DOHH2 (cell line): ENCODE data around the gene DCDC2.
"Not testable (repeated sequence)": the region's sequence is repeated elsewhere in the genome, so short reads cannot be mapped to it uniquely, and the experiment has no call there.

Experiments
- H3F3A ChIP-seq: fragments of 200-600 bp; sonication (generic), shearing (Covaris generic); 2 replicates; pipeline ENCODE4 v1.6.0; 2016; ENCODE audit warnings: antibody characterized with exemption, mild to moderate bottlenecking; ENCODE audit not compliant: control insufficient read depth, insufficient read depth
- H3K27ac ChIP-seq: fragments of 200-600 bp; sonication (generic); 2 replicates; pipeline ENCODE4 v1.5.1; 2014; ENCODE audit warnings: low read depth, mild to moderate bottlenecking, low read length, moderate library complexity
- H3K27me3 ChIP-seq: fragments of 200-600 bp; sonication (generic); 2 replicates; pipeline ENCODE4 v1.6.1; 2014; ENCODE audit warnings: mild to moderate bottlenecking, low read length, mixed read lengths; ENCODE audit not compliant: control insufficient read depth
- H3K36me3 ChIP-seq: fragments of 200-600 bp; sonication (generic); 2 replicates; pipeline ENCODE4 v1.6.1; 2014; ENCODE audit warnings: mild to moderate bottlenecking, low read length, moderate library complexity, mixed read lengths; ENCODE audit not compliant: control insufficient read depth
- H3K4me1 ChIP-seq: fragments of 200-600 bp; sonication (generic); 2 replicates; pipeline ENCODE4 v1.6.1; 2014; ENCODE audit warnings: mild to moderate bottlenecking, low read length, mixed read lengths; ENCODE audit not compliant: control insufficient read depth
- H3K4me2 ChIP-seq: fragments of 200-600 bp; sonication (generic); 2 replicates; pipeline ENCODE4 v1.6.0; 2014; ENCODE audit warnings: mild to moderate bottlenecking, low read length, moderate library complexity
- H3K4me3 ChIP-seq: fragments of 200-600 bp; sonication (generic); 2 replicates; pipeline ENCODE4 v1.5.1; 2014; ENCODE audit warnings: mild to moderate bottlenecking, low read length, mixed read lengths
- H3K79me2 ChIP-seq: fragments of 200-600 bp; sonication (generic); 2 replicates; pipeline ENCODE4 v1.6.1; 2014; ENCODE audit warnings: mild to moderate bottlenecking, low read length, mixed read lengths; ENCODE audit not compliant: control insufficient read depth
- H3K9me2 ChIP-seq: fragments of 200-600 bp; sonication (generic); replicated peaks from 2 replicates; pipeline ENCODE4 v1.6.1; 2014; ENCODE audit warnings: mild to moderate bottlenecking, low read length, mixed read lengths; ENCODE audit not compliant: control insufficient read depth
- H3K9me3 ChIP-seq: fragments of 200-600 bp; sonication (generic); 2 replicates; pipeline ENCODE4 v1.6.1; 2014; ENCODE audit warnings: antibody characterized with exemption, low read length, mixed read lengths; ENCODE audit not compliant: control insufficient read depth, insufficient read depth
- H4K20me1 ChIP-seq: fragments of 200-600 bp; sonication (generic); 2 replicates; pipeline ENCODE4 v1.6.0; 2014; ENCODE audit warnings: low read depth, mild to moderate bottlenecking, antibody characterized with exemption, low read length, moderate library complexity; ENCODE audit not compliant: control insufficient read depth, insufficient read depth
- CTCF ChIP-seq: fragments of 200-600 bp; sonication (generic); IDR thresholded peaks from one replicate; pipeline ENCODE4 v1.5.1; 2014; ENCODE audit warnings: antibody characterized with exemption, mild to moderate bottlenecking, low read depth, low read length; ENCODE audit not compliant: poor library complexity, severe bottlenecking
- EZH2phosphoT487 ChIP-seq: fragments of 200-600 bp; sonication (generic); IDR thresholded peaks from 2 replicates; pipeline ENCODE4 v1.6.1; 2017; ENCODE audit warnings: borderline replicate concordance, mild to moderate bottlenecking, antibody characterized with exemption, low read length, moderate library complexity, mixed read lengths

The DCDC2 gene

GRCh38 chr6:24313251-24314141 is 44.4 kb downstream of the DCDC2 start:
- no peak overlapping the region for H3K27ac ChIP-seq
- H3K4me3 ChIP-seq = no peak overlapping the region

GRCh38 chr6:24311775-24312174 is 46.1 kb downstream of the DCDC2 start:
- H3K4me3 ChIP-seq, H3K79me2 ChIP-seq, H3K4me2 ChIP-seq, H3K27me3 ChIP-seq, H4K20me1 ChIP-seq, H3K9me3 ChIP-seq, H3K4me1 ChIP-seq, H3K36me3 ChIP-seq, H3F3A ChIP-seq, H3K9me2 ChIP-seq, H3K27ac ChIP-seq: not testable (repeated sequence)

More at GRCh38 chr6:24313251-24314141, 44.4 kb downstream of the DCDC2 start:
- H4K20me1 ChIP-seq = no peaks in the 10 kb centered on the region
- no peaks in the 10 kb centered on the region for H3K9me2 ChIP-seq
- H3K4me1 ChIP-seq = no peaks in the 10 kb centered on the region
- H3K27me3 ChIP-seq = no peaks in the 10 kb centered on the region
- TF ChIP-seq EZH2phosphoT487 (no peak), CTCF (no peak)
- no peaks in the 10 kb centered on the region for H3K36me3 ChIP-seq
- H3K79me2 ChIP-seq = no peaks in the 10 kb centered on the region
- no peaks in the 10 kb centered on the region for H3F3A ChIP-seq
- no peaks in the 10 kb centered on the region for H3K9me3 ChIP-seq
- no peak overlapping the region for H3K4me2 ChIP-seq

GRCh38 chr6:24307881-24308280 is 50.0 kb downstream of the DCDC2 start:
- Histone ChIP-seq H3K27ac (no peak overlapping the region), H3K4me1 (no peaks in the 10 kb centered on the region), H3K9me3 (no peaks in the 10 kb centered on the region), H3K4me3 (no peak overlapping the region), H3K79me2 (no peaks in the 10 kb centered on the region), H3K27me3 (0 out of 2 replicates have a peak, but pooled peaks cover 7% of the 10 kb centered on the region), H3K4me2 (no peak overlapping the region), H4K20me1 (no peaks in the 10 kb centered on the region), H3K36me3 (no peaks in the 10 kb centered on the region), H3K9me2 (no peaks in the 10 kb centered on the region), H3F3A (no peaks in the 10 kb centered on the region)
- TF ChIP-seq CTCF (no peak), EZH2phosphoT487 (no peak)

GRCh38 chr6:24306936-24307335 is 50.9 kb downstream of the DCDC2 start:
- Histone ChIP-seq H3K27me3 (0 out of 2 replicates have a peak, but pooled peaks cover 7% of the 10 kb centered on the region), H3K4me3 (no peak overlapping the region), H3K9me3 (no peaks in the 10 kb centered on the region), H4K20me1 (no peaks in the 10 kb centered on the region), H3K9me2 (no peaks in the 10 kb centered on the region), H3K4me1 (no peaks in the 10 kb centered on the region), H3K36me3 (no peaks in the 10 kb centered on the region), H3K79me2 (no peaks in the 10 kb centered on the region), H3K4me2 (no peak overlapping the region), H3K27ac (no peak overlapping the region), H3F3A (no peaks in the 10 kb centered on the region)
- TF ChIP-seq CTCF (no peak), EZH2phosphoT487 (no peak)
